Measurements from ENCODE around the gene DMAP1. TPM values are rescaled to one million over a fixed set of nuclear protein-coding genes. Genes with fewer than 3 reads are reported as not detected.

DMAP1 gene
- total RNA-seq, 2 experiments from 2014 or later = 35.4 to 55.9 TPM

DNA sequence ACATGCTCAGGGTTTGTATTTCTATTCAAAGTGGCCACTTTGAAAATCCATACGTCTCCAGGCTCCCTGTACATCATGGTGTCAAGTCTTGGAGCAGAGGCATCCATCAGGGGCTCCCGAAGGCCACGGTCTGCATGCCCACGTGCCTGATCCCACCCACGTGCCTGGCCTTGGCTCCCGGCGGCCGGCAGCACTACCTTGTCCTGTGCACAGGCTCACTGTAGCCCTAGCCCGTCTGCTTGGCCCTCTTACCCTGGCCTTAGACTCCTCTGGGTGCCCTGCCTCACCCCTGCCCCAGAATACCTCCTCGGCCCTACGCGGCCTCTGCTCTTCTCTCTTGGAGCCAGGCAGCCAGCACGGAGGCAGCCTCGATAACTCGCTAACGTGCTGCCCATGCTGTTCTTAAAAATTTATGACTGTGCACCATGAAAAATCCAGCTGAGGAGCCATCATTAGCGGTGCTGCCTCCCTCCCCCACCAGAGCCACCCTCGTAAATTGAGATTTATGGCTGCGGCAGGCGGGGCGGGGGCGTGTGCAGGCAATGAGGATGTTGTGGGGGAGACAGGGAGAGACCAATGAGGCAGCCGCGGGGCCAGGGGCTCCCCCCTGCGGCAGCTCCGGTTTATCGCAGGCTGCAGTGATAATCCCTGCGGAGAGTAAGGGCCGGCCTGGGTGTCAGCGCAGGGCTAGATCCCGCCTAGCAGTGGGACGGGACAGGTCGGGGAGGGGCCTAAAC is 24.6 kb downstream of the DMAP1 start:
- no peaks in the 10 kb centered on the region for H3K36me3 ChIP-seq (ENCODE audit: insufficient read depth, low read length)
- CTCF ChIA-PET (ENCODE audit: unreplicated experiment) = no interaction called here
- no peak overlapping the region for H3K4me2 ChIP-seq (ENCODE audit: low read length)
- no peak overlapping the region for H3K27ac ChIP-seq (ENCODE audit: low read depth, low read length, poor library complexity, severe bottlenecking)
- no peaks in the 10 kb centered on the region for H3K79me2 ChIP-seq (ENCODE audit: insufficient read depth, low read depth, low read length)
- no TSS peak for BruUV-seq (replicated peaks)
- no peak overlapping the region for H2AFZ ChIP-seq (ENCODE audit: low read length)
- peaks cover 4% of the 10 kb centered on the region for H3K4me1 ChIP-seq (ENCODE audit: insufficient read depth, low read length, poor library complexity, severe bottlenecking)
- peak; percentile 45 for DNase-seq (ENCODE audit: low spot score)
- intact Hi-C loops (cut with micrococcal nuclease; ENCODE audit: unreplicated experiment) = no loop called here
- H4K20me1 ChIP-seq (ENCODE audit: insufficient read depth, low read length) = no peaks in the 10 kb centered on the region
- no peaks in the 10 kb centered on the region for H3K9me2 ChIP-seq (ENCODE audit: insufficient read depth, low read length)
- no peak overlapping the region for H3K4me3 ChIP-seq (ENCODE audit: low read depth, low read length, poor library complexity, severe bottlenecking)
- peak; percentile 69 for TF ChIP-seq CTCF (conservative IDR thresholded peaks at IDR 0.05; ENCODE audit: low read length)
- no peak for TF ChIP-seq EZH2phosphoT487 (IDR thresholded peaks at IDR 0.05; ENCODE audit: borderline replicate concordance, low read depth, low read length)
- POLR2A ChIA-PET = interaction anchor here (0.6 kb wide), 1 partner anchor 301 kb away, joined by 5 read pairs; no protein-coding TSS in a partner anchor
- H3K9me3 ChIP-seq (ENCODE audit: low read length) = no peaks in the 10 kb centered on the region

DNA sequence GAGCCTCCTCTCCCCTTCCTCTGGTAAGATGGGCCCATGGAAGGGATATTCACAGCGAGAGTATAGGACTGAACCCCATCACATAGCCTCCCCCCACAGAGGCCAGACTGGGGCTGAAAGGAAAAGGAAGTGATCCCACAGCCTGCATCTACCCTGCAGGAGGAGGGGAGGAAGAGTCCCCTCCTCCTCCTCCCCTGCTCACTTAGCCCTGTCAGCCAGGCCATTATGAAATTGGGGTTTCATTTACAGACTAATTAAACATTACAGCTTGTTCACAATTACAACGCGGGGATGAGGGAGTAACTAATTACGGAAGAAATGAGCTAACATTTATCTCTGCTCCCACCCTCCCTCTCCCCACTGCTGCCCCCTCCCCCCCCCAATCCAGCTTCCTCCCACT is 25.4 kb downstream of the DMAP1 start:
- POLR2A ChIA-PET = interaction anchor here (0.7 kb wide), 1 partner anchor 79 kb away, joined by 6 read pairs; no protein-coding TSS in a partner anchor
- TF ChIP-seq CTCF (conservative IDR thresholded peaks at IDR 0.05; ENCODE audit: low read length) (no peak), EZH2phosphoT487 (IDR thresholded peaks at IDR 0.05; ENCODE audit: borderline replicate concordance, low read depth, low read length) (no peak)

DNA sequence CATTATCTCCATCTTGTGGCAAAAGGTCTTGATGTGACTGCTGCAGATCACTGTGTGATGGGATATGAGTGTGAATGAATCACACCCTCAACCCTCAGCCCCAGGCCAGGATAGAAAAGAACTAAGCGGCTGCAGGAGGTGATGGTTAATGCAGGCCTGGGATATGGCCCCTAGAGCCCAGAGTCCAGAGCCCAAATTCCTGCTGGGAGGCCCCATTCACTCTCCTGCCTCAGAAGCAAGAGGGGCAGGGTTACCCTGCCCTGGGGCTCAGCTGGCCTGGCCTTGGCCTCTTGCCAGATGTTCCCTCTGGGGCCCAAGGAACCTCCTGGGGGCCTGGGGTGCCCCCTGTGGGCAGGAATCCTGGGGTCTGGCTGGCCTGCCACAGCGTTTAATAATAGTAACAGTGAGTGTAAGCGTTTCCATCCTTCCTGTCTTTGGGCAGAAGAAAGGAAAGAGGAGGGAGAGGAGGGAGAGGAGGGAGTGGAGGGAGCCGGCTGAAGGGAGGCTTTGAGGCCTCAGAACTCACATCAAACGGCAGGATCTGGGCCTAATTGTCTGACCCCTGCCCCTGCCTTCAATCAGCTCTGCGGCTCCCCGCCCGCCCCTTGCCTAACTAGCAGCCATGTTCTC is 26.2 kb downstream of the DMAP1 start:
- Histone ChIP-seq H3K79me2 (ENCODE audit: insufficient read depth, low read depth, low read length) (no peaks in the 10 kb centered on the region), H2AFZ (ENCODE audit: low read length) (no peak overlapping the region), H3K4me3 (ENCODE audit: low read depth, low read length, poor library complexity, severe bottlenecking) (no peak overlapping the region), H4K20me1 (ENCODE audit: insufficient read depth, low read length) (no peaks in the 10 kb centered on the region), H3K36me3 (ENCODE audit: insufficient read depth, low read length) (no peaks in the 10 kb centered on the region), H3K9me2 (ENCODE audit: insufficient read depth, low read length) (no peaks in the 10 kb centered on the region), H3K9me3 (ENCODE audit: low read length) (no peaks in the 10 kb centered on the region), H3K27ac (ENCODE audit: low read depth, low read length, poor library complexity, severe bottlenecking) (no peak overlapping the region), H3K4me1 (ENCODE audit: insufficient read depth, low read length, poor library complexity, severe bottlenecking) (peaks cover 4% of the 10 kb centered on the region), H3K4me2 (ENCODE audit: low read length) (no peak overlapping the region)
- intact Hi-C loops (cut with micrococcal nuclease; ENCODE audit: unreplicated experiment) = no loop called here
- ChIA-PET POLR2A (interaction anchor here (0.7 kb wide), 1 partner anchor 78 kb away, joined by 6 read pairs; no protein-coding TSS in a partner anchor), CTCF (ENCODE audit: unreplicated experiment) (no interaction called here)
- TF ChIP-seq CTCF (conservative IDR thresholded peaks at IDR 0.05; ENCODE audit: low read length) (no peak), EZH2phosphoT487 (IDR thresholded peaks at IDR 0.05; ENCODE audit: borderline replicate concordance, low read depth, low read length) (no peak)
- DNase-seq (ENCODE audit: low spot score) = no peak
- no TSS peak for BruUV-seq (replicated peaks)

More for the DNA sequence above, 25.4 kb downstream of the DMAP1 start:
- Histone ChIP-seq H3K4me3 (ENCODE audit: low read depth, low read length, poor library complexity, severe bottlenecking) (no peak overlapping the region), H3K79me2 (ENCODE audit: insufficient read depth, low read depth, low read length) (no peaks in the 10 kb centered on the region), H2AFZ (ENCODE audit: low read length) (no peak overlapping the region), H3K9me2 (ENCODE audit: insufficient read depth, low read length) (no peaks in the 10 kb centered on the region), H3K9me3 (ENCODE audit: low read length) (no peaks in the 10 kb centered on the region), H3K4me2 (ENCODE audit: low read length) (no peak overlapping the region), H3K27ac (ENCODE audit: low read depth, low read length, poor library complexity, severe bottlenecking) (no peak overlapping the region), H3K36me3 (ENCODE audit: insufficient read depth, low read length) (no peaks in the 10 kb centered on the region), H4K20me1 (ENCODE audit: insufficient read depth, low read length) (no peaks in the 10 kb centered on the region), H3K4me1 (ENCODE audit: insufficient read depth, low read length, poor library complexity, severe bottlenecking) (peaks cover 4% of the 10 kb centered on the region)
- intact Hi-C loops (cut with micrococcal nuclease; ENCODE audit: unreplicated experiment) = no loop called here
- CTCF ChIA-PET (ENCODE audit: unreplicated experiment) = no interaction called here
- BruUV-seq (replicated peaks) = no TSS peak
- no peak for DNase-seq (ENCODE audit: low spot score)
